Measurements from ENCODE around the gene RAC3. TPM values are rescaled to one million over a fixed set of nuclear protein-coding genes. Genes with fewer than 3 reads are reported as not detected.

RAC3 gene
- polyA plus RNA-seq, 6 donors from 2014 or later: not detected

- Mint-ChIP-seq H3K4me1 (peaks cover 13 to 15% (median 14%) of the 10 kb centered on the region in 3 donors), H3K36me3 (no peaks in the 10 kb centered on the region), H3K4me3 (peak overlapping the region in 1 of 8 donors; percentile 15), H3K9me3 (no peaks in the 10 kb centered on the region), H3K27me3 (no peaks in the 10 kb centered on the region), H3K27ac (peak overlapping the region in 1 of 6 donors; percentile 89)
- DNase-seq (no peak), ATAC-seq (ENCODE audit: low read depth in 2 of 2) (no peak)
These were observed 9.8 kb downstream of the RAC3 start for GRCh38 chr17:82041144-82041814.

- Mint-ChIP-seq H3K27ac (no peak overlapping the region), H3K36me3 (no peaks in the 10 kb centered on the region), H3K9me3 (no peaks in the 10 kb centered on the region), H3K4me3 (no peak overlapping the region), H3K4me1 (peaks cover 12 to 16% (median 15%) of the 10 kb centered on the region in 3 donors), H3K27me3 (no peaks in the 10 kb centered on the region)
- no peak for DNase-seq
- no peak for ATAC-seq (ENCODE audit: low read depth in 2 of 2)
These were observed 11.2 kb downstream of the RAC3 start for GRCh38 chr17:82042649-82043048.

GRCh38 chr17:82043507-82043906 lies 12.0 kb downstream of the RAC3 start:
- DNase-seq (no peak), ATAC-seq (ENCODE audit: low read depth in 2 of 2) (no peak)
- Mint-ChIP-seq H3K4me1 (peaks cover 7 to 12% (median 10%) of the 10 kb centered on the region in 3 donors), H3K36me3 (no peaks in the 10 kb centered on the region), H3K4me3 (no peak overlapping the region), H3K27me3 (no peaks in the 10 kb centered on the region), H3K27ac (no peak overlapping the region), H3K9me3 (no peaks in the 10 kb centered on the region)

GRCh38 chr17:82045936-82046484 lies 14.5 kb downstream of the RAC3 start:
- Mint-ChIP-seq H3K36me3 (no peaks in the 10 kb centered on the region), H3K27me3 (no peaks in the 10 kb centered on the region), H3K4me3 (peak overlapping the region in 2 of 8 donors; percentile 51 to 71), H3K4me1 (peaks cover 5 to 10% (median 8%) of the 10 kb centered on the region in 3 donors), H3K9me3 (no peaks in the 10 kb centered on the region), H3K27ac (no peak overlapping the region)
- DNase-seq (no peak), ATAC-seq (ENCODE audit: low read depth in 2 of 2) (no peak)

- ATAC-seq (ENCODE audit: low read depth in 2 of 2): no peak
- peak overlapping the region in 2 of 8 donors; percentile 29 to 71 for H3K4me3 Mint-ChIP-seq
- H3K27me3 Mint-ChIP-seq: no peaks in the 10 kb centered on the region
These were observed 15.4 kb downstream of the RAC3 start for GRCh38 chr17:82046903-82047302.

GRCh38 chr17:82047379-82047778 lies 15.9 kb downstream of the RAC3 start:
- Mint-ChIP-seq H3K36me3 (no peaks in the 10 kb centered on the region), H3K9me3 (no peaks in the 10 kb centered on the region), H3K27me3 (no peaks in the 10 kb centered on the region), H3K4me1 (peaks cover 6 to 10% (median 8%) of the 10 kb centered on the region in 3 donors), H3K4me3 (peak overlapping the region in 4 of 8 donors; percentile 6 to 75 (median 40)), H3K27ac (no peak overlapping the region)
- no peak for DNase-seq
- ATAC-seq (ENCODE audit: low read depth in 2 of 2): no peak

More at GRCh38 chr17:82046903-82047302, 15.4 kb downstream of the RAC3 start:
- no peaks in the 10 kb centered on the region for H3K9me3 Mint-ChIP-seq
- H3K36me3 Mint-ChIP-seq: no peaks in the 10 kb centered on the region
- DNase-seq: no peak
- no peak overlapping the region for H3K27ac Mint-ChIP-seq
- H3K4me1 Mint-ChIP-seq: peaks cover 6 to 10% (median 8%) of the 10 kb centered on the region in 3 donors

GRCh38 chr17:82047914-82048570 lies 16.6 kb downstream of the RAC3 start:
- Mint-ChIP-seq H3K27me3 (no peaks in the 10 kb centered on the region), H3K36me3 (no peaks in the 10 kb centered on the region), H3K27ac (no peak overlapping the region), H3K4me3 (peak overlapping the region in 4 of 8 donors; percentile 42 to 70 (median 61)), H3K9me3 (no peaks in the 10 kb centered on the region), H3K4me1 (peaks cover 6 to 14% (median 8%) of the 10 kb centered on the region in 3 donors)
- DNase-seq (no peak), ATAC-seq (ENCODE audit: low read depth in 2 of 2) (no peak)

GRCh38 chr17:82048571-82048971 lies 17.1 kb downstream of the RAC3 start:
- H3K27me3 Mint-ChIP-seq: no peaks in the 10 kb centered on the region
- H3K4me1 Mint-ChIP-seq: peaks cover 6 to 18% (median 8%) of the 10 kb centered on the region in 3 donors
- DNase-seq (no peak), ATAC-seq (ENCODE audit: low read depth in 2 of 2) (no peak)
- no peaks in the 10 kb centered on the region for H3K36me3 Mint-ChIP-seq
- no peaks in the 10 kb centered on the region for H3K9me3 Mint-ChIP-seq
- H3K4me3 Mint-ChIP-seq: peak overlapping the region in 4 of 8 donors; percentile 28 to 74 (median 46)
- H3K27ac Mint-ChIP-seq: no peak overlapping the region

- Mint-ChIP-seq H3K9me3 (no peaks in the 10 kb centered on the region), H3K4me1 (peaks cover 6 to 18% (median 8%) of the 10 kb centered on the region in 3 donors), H3K27me3 (no peaks in the 10 kb centered on the region), H3K36me3 (no peaks in the 10 kb centered on the region), H3K27ac (peak overlapping the region in 1 of 6 donors; percentile 56), H3K4me3 (peak overlapping the region in 2 of 8 donors; percentile 64)
- ATAC-seq (ENCODE audit: low read depth in 2 of 2): no peak
- DNase-seq: no peak
These were observed 17.6 kb downstream of the RAC3 start for GRCh38 chr17:82049106-82049505.

- peak overlapping the region in 1 of 8 donors; percentile 64 for H3K4me3 Mint-ChIP-seq
- H3K27ac Mint-ChIP-seq: peak overlapping the region in 1 of 6 donors; percentile 56
These were observed 18.1 kb downstream of the RAC3 start for GRCh38 chr17:82049521-82049971.

GRCh38 chr17:82050152-82050760 lies 18.8 kb downstream of the RAC3 start:
- Mint-ChIP-seq H3K9me3 (no peaks in the 10 kb centered on the region), H3K4me1 (peaks cover 8 to 18% (median 10%) of the 10 kb centered on the region in 3 donors), H3K27me3 (no peaks in the 10 kb centered on the region), H3K4me3 (peak overlapping the region in 7 of 8 donors; percentile 47 to 91 (median 88)), H3K36me3 (no peaks in the 10 kb centered on the region), H3K27ac (peak overlapping the region in 1 of 6 donors; percentile 79)
- DNase-seq: no peak
- ATAC-seq (ENCODE audit: low read depth in 2 of 2): no peak

More at GRCh38 chr17:82049521-82049971, 18.1 kb downstream of the RAC3 start:
- Mint-ChIP-seq H3K27me3 (no peaks in the 10 kb centered on the region), H3K36me3 (no peaks in the 10 kb centered on the region), H3K4me1 (peaks cover 6 to 18% (median 8%) of the 10 kb centered on the region in 3 donors), H3K9me3 (no peaks in the 10 kb centered on the region)
- no peak for DNase-seq
- no peak for ATAC-seq (ENCODE audit: low read depth in 2 of 2)

GRCh38 chr17:82050761-82051641 lies 19.5 kb downstream of the RAC3 start:
- H3K27ac Mint-ChIP-seq: peak overlapping the region in 3 of 6 donors; percentile 79 to 97 (median 81)

More at GRCh38 chr17:82050761-82051641, 19.5 kb downstream of the RAC3 start:
- Mint-ChIP-seq H3K36me3 (no peaks in the 10 kb centered on the region), H3K27me3 (no peaks in the 10 kb centered on the region), H3K4me1 (peaks cover 8 to 18% (median 10%) of the 10 kb centered on the region in 3 donors), H3K9me3 (no peaks in the 10 kb centered on the region), H3K4me3 (peak overlapping the region; percentile 47 to 91 (median 86))
- ATAC-seq (ENCODE audit: low read depth in 2 of 2) (peak; percentile 20 to 26), DNase-seq (no peak)

Measured in naive B cell (primary cell).